Parathyroid adenoma (tissue), 2 donors: ENCODE measurements around the gene PDE9A.

Experiments
- H2AFZ ChIP-seq: fragments of 300-600 bp; sonication (generic); one replicate; pipeline ENCODE4 v1.7.0; 2017; ENCODE audit warnings: antibody characterized with exemption, mild to moderate bottlenecking
- H3K27ac ChIP-seq: fragments of 300-600 bp; sonication (generic); one replicate; pipeline ENCODE4 v1.7.0; 2017
- H3K27me3 ChIP-seq: fragments of 300-600 bp; sonication (generic); one replicate; pipeline ENCODE4 v1.7.0; 2017; ENCODE audit warnings: low read length; ENCODE audit not compliant: control insufficient read depth, insufficient read depth
- H3K36me3 ChIP-seq: fragments of 300-600 bp; sonication (generic); one replicate; pipeline ENCODE4 v1.7.0; 2017; ENCODE audit warnings: low read length; ENCODE audit not compliant: control insufficient read depth, insufficient read depth
- H3K4me1 ChIP-seq: fragments of 300-600 bp; sonication (generic); one replicate; pipeline ENCODE4 v1.7.0; 2017; ENCODE audit warnings: control low read depth
- H3K4me2 ChIP-seq: fragments of 300-600 bp; sonication (generic); one replicate; pipeline ENCODE4 v1.7.0; 2017; ENCODE audit warnings: low read length
- H3K4me3 ChIP-seq: fragments of 300-600 bp; sonication (generic); one replicate; pipeline ENCODE4 v1.7.0; 2017; ENCODE audit warnings: low read depth, low read length
- H3K79me2 ChIP-seq: fragments of 300-600 bp; sonication (generic); one replicate; pipeline ENCODE4 v1.7.0; 2017; ENCODE audit warnings: control low read depth
- H3K9ac ChIP-seq: fragments of 300-600 bp; sonication (generic); one replicate; pipeline ENCODE4 v1.7.0; 2017; ENCODE audit warnings: mild to moderate bottlenecking
- H3K9me3 ChIP-seq: fragments of 300-600 bp; sonication (generic); one replicate; pipeline ENCODE4 v1.7.0; 2017; ENCODE audit warnings: low read length; ENCODE audit not compliant: control insufficient read depth
- CTCF ChIP-seq: fragments of 300-600 bp; sonication (generic); IDR thresholded peaks from one replicate; pipeline ENCODE4 v1.7.0; 2017; ENCODE audit warnings: antibody characterized with exemption, mild to moderate bottlenecking
- donor health status: primary hyperparathyroidism.

The PDE9A gene

GRCh38 chr21:42768324-42769121 is 115.1 kb downstream of the PDE9A start:
- no peak for TF ChIP-seq CTCF
- Histone ChIP-seq H3K9me3 (no peaks in the 10 kb centered on the region), H3K4me3 (no peak overlapping the region), H3K36me3 (no peaks in the 10 kb centered on the region), H3K27ac (no peak overlapping the region), H3K4me2 (no peak overlapping the region), H3K79me2 (no peaks in the 10 kb centered on the region), H3K9ac (no peak overlapping the region), H3K27me3 (no peaks in the 10 kb centered on the region), H3K4me1 (no peaks in the 10 kb centered on the region), H2AFZ (no peak overlapping the region)

DNA sequence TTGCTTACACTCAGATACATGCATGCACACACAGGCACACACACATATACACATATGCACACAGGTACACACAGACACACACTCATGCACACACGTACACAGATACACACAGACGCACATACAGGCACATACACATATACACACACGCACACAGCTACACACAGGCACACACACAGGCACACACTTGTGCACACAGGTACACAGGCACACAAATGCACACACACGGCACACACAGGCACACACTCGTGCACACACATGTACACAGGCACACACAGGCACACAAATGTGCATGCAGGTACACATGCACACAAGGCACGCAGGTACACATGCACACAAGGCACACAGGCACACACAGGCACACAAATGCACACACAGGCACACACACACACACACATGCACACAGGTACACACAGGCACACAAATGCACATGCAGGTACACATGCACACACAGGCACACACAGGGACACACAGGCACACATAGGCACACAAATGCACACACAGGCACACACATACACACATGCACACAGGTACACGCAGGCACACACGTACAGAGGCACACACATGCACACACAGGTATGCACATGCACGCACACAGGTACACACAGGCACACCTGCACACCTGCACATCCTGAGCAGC is 115.9 kb downstream of the PDE9A start:
- H3K4me1 ChIP-seq = no peaks in the 10 kb centered on the region
- H3K4me3 ChIP-seq = no peak overlapping the region
- no peaks in the 10 kb centered on the region for H3K9me3 ChIP-seq
- no peaks in the 10 kb centered on the region for H3K36me3 ChIP-seq
- no peak for TF ChIP-seq CTCF
- no peak overlapping the region for H3K9ac ChIP-seq
- H3K79me2 ChIP-seq = no peaks in the 10 kb centered on the region
- no peak overlapping the region for H2AFZ ChIP-seq
- no peak overlapping the region for H3K27ac ChIP-seq
- H3K27me3 ChIP-seq = no peaks in the 10 kb centered on the region
- H3K4me2 ChIP-seq = no peak overlapping the region

GRCh38 chr21:42769820-42770716 is 116.6 kb downstream of the PDE9A start:
- no peaks in the 10 kb centered on the region for H3K4me1 ChIP-seq
- H3K36me3 ChIP-seq = no peaks in the 10 kb centered on the region
- no peak for TF ChIP-seq CTCF

GRCh38 chr21:42770717-42771502 is 117.5 kb downstream of the PDE9A start:
- Histone ChIP-seq H3K27ac (no peak overlapping the region), H3K9ac (no peak overlapping the region), H3K9me3 (no peaks in the 10 kb centered on the region), H2AFZ (no peak overlapping the region), H3K4me2 (no peak overlapping the region), H3K4me1 (no peaks in the 10 kb centered on the region), H3K36me3 (no peaks in the 10 kb centered on the region), H3K4me3 (no peak overlapping the region), H3K27me3 (no peaks in the 10 kb centered on the region), H3K79me2 (no peaks in the 10 kb centered on the region)
- TF ChIP-seq CTCF = no peak

More at GRCh38 chr21:42769820-42770716, 116.6 kb downstream of the PDE9A start:
- no peaks in the 10 kb centered on the region for H3K79me2 ChIP-seq
- H3K9ac ChIP-seq = no peak overlapping the region
- no peak overlapping the region for H3K27ac ChIP-seq
- no peaks in the 10 kb centered on the region for H3K9me3 ChIP-seq
- H3K4me3 ChIP-seq = no peak overlapping the region
- no peaks in the 10 kb centered on the region for H3K27me3 ChIP-seq
- no peak overlapping the region for H2AFZ ChIP-seq
- H3K4me2 ChIP-seq = no peak overlapping the region
